GM19239 (cell line): ENCODE data around the gene POLR3A.

Source experiments
- DNase-seq: peaks from one replicate; pipeline ENCODE4 v3.0.0; 2011; ENCODE audit warnings: low spot score; ENCODE audit not compliant: insufficient read length
- FAIRE-seq: peaks from 2 replicates; lab custom pipeline; 2011; peaks lifted over from hg19 to GRCh38; lab: Jason Lieb, UNC

The POLR3A gene

DNA sequence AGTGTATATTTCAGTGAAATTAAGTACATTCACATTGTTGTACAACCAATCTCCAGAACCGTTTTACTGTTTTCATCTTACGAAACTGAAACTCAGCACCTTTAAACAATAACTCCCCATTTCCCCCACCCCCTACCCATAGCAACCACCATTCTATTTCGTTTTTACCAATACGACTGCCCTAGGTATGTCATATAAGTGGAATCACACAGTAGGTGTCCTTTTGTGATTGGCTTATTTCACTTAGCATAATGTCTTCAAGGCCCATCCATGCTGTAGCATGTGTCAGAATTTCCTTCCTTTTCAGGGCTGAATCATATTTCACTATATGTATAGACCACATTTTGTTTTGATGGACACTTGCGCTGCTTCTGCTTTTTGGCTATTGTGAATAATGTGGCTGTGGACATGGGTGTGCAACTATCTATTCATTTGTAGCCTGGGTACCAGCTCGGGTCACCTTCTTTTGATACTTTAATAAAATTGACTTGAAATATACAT lies 68.4 kb downstream of the POLR3A start:
- DNase-seq (no peak), FAIRE-seq (no peak)

DNA sequence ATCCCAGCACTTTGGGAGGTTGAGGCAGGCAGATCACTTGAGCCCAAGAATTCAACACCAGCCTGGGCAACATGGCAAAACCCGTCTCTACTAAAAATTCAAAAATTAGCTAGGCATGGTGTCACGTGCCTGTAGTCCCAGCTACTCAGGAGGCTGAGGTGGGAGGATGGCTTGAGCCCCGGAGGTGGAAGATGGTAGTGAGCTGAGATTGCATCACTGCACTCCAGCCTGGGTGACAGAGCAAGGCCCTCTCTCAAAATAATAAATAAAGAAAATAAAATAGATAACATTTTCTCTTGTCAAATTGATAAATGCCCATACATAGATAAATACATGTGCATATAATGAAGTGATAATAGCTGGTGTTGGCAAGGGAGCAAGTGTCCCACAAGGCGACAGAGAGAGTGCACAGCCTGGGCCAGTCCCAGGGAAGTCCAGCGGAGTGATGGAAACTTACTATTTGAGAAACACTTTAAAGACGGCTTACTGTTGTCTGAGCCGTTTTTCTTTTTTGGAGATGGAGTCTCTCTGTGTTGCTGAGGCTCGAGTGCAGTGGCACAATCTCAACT lies 69.3 kb downstream of the POLR3A start:
- DNase-seq (no peak), FAIRE-seq (no peak)

DNA sequence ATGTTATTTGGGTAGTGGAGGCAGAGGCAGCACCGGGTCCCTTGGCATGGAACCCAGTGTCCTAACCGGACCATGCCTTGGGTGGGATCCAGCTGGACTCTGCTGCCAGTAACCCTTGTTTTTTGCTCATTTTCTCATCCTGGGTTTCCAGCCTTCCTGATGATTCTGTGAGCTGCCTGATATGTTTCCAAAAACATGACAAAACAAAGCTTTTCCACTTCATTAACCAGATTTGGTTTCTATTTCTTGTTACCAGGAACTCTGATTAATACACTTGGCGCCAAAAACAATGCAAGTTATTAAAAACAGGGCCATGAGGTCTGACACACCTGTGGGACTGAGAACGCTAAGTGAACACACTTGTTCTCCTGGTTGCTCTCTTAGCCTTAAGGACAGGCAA lies 69.9 kb downstream of the POLR3A start:
- FAIRE-seq: no peak

DNA sequence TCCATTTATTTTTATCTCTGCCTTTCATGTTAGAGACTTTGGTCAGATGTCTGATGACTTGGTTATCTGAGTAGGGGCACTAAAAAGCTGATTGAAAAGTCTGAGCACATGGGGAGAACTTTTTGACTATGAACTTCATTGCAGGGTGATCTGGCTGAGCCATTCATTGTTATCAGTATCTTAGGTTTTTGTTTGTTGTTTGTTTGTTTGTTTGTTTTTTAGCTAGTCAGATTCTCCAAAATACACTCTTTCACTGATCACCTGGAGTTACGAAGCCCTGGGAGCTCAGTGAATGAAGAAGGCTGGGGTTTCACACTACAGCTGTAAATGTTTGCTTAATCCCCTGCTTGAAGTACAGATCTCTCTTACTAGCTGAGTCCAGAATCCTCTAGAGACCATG lies 74.2 kb downstream of the POLR3A start:
- no peak for DNase-seq

More for the DNA sequence above, 69.9 kb downstream of the POLR3A start:
- DNase-seq: no peak

DNA sequence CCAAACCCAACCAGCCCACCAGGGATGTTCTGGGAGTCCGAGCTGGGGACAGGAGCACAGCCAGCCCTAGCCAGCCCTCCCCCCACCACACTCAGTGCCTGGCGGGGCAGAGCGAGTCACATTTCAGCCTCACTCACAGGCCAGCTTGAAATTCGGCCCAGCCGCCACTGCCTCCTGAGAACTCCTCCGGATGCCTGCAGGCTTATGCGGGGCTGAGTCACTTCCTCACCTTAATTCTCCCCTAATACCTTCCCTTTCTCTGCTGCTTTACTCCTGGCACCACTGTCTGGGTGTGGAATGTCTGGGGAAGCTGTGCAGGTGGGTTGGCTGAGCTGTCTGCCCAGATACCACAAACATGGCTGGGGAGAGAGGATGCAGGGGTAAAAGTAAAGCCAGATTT lies 80.1 kb downstream of the POLR3A start:
- FAIRE-seq: no peak
- DNase-seq: no peak

More for the DNA sequence above, 74.2 kb downstream of the POLR3A start:
- no peak for FAIRE-seq

DNA sequence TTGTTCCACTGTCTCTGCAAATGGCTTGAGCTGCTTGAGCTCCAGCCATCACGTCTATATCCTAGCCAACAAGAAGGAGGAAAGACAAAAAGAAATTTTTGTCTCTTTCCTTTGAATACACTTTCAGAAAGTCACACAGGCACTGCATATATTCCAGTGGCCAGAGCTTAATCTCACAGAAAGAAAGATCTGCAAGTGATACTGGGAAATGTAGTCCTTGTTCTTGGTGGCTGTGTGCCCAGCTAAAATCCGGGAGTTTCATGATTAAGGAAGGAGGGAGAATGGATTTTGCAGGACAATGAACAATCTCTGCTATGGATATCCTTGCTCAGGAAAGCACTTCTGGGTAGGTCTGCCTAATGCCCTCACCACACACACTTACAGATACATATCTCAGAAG lies 83.2 kb downstream of the POLR3A start:
- FAIRE-seq (no peak), DNase-seq (no peak)

DNA sequence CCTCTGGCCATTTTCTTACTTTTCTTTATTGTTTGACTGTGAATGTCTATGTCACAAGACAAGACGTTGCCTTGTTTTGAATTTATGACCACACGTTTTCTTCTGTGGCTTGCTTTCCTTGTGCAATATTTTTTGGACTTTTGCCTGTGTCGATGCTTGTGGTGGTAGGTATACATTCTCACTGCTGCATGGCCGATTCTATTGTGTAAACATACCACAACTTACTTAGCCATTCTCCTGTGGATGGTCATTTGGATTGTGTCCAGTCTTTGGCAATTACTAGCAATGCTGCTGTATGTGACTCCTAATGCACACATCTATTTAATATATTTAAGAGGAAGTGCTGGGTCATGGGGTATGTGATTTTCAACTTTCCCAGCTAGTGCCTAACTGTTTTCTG lies 84.8 kb downstream of the POLR3A start:
- FAIRE-seq (no peak), DNase-seq (no peak)

DNA sequence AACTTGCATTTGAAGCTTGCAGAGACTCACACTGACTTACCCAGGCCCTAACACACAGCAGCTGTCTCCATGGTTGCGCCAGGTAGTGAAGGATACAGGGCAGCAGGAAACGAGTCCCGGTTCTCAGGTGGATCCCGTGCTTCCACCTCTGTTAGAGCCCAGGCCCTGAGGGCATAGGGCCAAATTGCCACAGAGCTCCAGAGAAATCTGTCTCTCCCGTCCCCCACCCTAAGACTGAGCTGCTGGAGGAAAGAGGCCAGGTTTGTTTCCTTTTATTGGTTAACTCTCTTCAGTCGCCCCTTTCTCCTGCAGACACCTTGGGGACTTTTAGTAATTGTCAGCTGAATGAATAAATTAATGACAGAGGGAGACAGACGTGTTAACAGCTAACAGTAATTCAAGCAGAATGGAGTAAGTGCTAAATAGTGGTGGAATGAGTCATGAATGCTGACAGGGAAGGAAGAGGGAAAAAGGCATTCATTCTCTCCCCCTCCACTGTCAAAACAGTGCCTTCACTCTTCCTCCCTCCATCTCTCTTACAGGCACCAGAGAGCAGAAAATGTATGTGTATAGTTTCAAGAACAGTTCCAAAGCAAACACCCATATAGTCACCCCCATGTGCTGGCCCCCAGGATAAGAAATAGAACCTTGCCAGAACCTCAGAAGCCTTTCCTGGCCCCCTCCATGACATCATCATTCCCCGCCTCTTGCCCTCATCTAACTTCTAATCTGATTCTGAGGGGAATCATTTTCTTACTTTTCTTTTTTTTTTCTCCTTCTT lies 86.0 kb downstream of the POLR3A start:
- FAIRE-seq (no peak), DNase-seq (no peak)

DNA sequence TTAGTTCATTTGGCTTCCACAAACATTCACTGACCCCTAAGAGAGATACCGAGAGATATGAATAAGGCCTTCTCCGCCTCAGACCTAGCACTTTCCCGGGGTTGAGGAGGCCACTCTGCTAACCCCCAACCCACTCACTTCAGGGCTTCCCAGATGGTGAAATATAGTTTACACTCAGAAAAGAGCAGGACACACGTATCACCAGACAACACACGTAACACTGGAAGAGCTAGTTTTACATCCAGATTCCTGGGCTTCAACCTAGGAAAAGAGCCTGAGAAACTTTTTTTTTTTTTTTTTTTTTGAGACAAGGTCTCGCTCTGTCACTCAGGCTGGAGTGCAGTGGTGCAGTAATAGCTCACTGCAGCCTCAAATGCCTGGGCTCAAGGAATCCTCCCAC lies 87.5 kb downstream of the POLR3A start:
- FAIRE-seq: no peak

DNA sequence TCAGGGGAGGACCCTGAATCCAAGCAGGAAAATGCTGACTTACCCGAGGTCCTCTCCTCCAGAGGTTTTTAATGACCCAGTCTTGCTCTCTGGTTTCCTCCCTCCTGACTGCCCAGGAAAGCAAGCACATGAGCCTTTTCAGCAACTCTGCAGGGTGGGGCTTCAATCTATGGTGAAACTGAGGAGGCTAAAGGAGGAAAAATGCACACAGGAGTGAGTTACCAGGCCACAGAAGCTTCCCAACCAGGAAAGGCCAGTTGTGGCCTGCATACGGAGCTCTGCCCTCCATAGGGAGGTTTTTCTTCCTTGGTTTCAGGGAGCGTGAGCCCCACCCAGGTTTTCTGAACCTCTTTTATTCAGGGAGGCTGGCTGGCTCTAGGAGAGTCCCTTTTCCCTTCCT lies 88.7 kb downstream of the POLR3A start:
- no peak for DNase-seq
- FAIRE-seq: no peak

More for the DNA sequence above, 87.5 kb downstream of the POLR3A start:
- DNase-seq: no peak

DNA sequence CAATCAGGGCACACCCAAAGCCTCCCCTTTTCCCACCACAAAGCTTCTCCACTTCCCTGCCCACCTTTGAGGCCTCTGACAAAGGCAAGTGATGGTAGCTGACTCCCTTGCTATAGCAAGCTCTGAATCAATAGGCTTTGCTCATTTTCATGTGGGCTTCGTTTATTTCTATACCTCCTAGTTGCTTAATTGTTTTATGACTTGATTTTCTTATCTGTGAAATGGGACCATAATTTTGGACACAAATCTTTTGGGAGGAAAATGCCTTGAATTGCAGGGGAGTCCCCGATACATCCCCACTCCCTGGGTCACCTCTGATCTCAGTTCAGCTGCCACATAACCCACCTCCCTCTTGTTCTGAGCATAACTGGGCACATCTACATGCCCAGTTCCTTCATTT lies 89.1 kb downstream of the POLR3A start:
- DNase-seq: no peak
- FAIRE-seq: no peak

DNA sequence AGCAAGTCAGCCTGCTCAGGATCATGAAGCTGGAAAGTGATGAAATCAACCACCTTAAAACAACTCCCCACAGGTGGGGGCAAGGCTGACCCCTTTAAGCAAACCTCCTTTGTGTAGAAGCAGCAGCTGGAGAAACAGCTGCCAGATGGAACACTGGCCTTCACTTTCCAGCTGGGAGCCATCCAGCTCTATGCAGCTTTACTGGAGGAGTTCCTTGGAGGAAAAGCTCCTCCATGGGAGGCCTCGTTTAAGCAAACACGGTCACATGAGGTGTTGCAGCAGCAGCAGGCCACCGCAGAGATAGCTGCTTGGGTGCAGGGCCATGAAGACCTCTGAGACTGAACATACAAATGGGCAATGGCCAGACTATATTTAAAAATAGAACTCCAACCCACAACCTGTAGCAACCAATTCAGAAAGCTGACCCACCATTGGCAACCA lies 89.7 kb downstream of the POLR3A start:
- DNase-seq: no peak
- no peak for FAIRE-seq

DNA sequence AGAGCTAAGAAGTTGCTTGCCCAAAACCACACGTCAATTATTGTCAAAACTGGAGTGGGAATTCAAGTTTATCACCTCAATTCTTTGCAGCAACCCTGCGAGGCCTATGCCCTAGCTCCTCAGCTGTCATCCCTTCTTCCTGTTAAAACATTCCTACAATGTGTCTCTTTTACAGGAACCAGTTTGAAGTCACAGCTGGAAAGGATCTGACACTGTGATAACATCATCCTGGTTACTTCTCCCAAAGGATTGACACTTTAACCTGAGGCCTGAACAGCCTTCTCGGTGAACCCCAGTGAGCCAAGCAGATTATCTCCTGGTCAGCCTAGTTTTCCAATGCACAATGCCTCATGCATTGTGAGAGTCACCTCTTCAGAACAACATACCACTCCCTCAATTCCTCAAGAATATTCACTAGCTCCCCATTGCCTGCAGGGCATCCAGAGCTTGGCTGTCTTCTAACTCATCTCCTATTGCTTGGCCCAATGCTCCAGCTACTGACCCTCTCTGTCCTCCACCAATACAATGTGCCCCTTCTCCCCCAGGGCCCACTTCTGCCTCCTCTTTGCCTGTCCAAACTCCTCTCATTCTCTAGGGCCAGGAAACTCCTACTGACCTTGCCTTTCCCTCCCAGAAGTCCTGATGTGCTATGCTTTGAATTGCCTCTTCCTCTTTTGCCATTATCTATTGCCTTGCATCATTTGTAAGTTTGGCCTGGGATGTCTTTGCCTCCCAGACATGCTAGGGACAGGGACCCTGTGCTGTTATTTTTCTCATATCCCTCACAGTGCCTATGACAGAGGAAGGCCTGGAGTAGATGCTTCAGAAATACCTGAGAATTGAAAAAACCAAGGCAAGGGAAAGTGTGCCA lies 92.4 kb downstream of the POLR3A start:
- DNase-seq: no peak
- FAIRE-seq: no peak

DNA sequence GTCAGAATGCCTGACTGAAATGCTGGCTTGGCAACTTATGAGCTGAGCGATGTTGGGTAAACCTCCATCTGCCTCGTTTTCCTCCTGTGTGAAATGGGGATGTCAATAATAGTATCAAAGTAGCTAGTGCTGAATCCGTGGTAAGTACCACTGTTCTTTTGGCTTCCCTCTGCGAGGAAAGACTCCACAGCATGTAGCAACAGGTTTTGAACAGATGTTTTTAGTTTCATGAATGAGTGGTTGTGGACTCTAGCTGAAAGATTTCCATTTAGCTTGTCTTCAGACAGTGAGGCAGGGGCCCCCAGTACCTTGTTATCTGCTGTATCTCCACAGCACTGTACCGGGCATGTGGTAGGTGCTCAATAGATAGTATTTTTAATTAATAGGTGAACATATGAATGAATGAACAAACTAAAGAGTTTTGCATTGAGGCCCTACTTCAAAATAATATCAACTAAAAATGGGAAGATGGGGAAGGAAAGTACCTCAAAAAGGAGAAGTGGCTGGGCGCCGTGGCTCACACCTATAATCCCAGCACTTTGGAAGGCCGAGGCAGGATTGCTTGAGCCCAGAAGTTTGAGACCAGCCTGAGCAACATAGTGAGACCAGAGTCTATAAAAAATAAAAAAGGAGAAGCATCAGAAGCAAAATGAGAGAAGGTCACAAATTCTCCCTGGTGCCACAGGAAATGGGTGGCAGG lies 97.1 kb downstream of the POLR3A start:
- DNase-seq (no peak), FAIRE-seq (no peak)

DNA sequence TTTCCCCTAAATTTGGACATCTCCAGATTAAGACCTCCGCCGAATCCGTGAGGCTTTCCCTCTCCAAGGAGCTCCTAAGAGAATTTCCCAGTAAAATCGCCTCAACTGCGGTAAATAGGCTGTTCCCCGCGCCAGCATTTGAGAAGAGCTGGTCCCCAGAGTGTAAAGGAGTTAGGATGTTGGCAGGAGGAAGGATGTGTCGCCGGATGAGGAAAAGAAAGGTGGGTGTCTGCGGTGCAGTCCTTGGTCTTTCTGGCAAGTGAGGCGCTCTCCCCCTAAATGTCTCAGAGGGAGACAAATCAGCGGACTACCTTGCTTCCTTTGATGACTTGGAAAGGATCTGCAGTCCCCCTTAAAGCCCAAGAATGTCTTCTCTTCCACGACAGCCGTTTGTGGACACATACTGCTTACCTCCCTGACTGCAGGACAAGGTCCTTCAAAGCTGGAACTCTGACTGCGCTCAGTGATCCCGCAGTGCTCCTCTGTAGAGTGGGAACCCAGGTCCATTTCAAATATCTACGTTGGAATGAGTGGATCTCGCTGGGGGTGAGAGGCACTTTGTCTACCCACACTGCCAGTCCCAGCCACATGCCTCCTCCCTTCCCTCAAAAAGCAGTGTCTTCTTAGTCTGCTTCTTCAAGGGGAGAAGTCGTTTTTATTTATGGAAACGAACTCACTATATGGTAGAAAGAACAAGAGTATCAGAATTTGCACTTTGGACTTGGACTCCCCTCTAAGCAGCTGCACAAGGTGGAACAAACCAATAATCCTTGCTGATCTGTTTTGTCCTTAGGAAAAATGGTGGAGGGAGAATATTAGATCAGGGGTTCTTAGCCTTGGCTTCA lies 101.7 kb downstream of the POLR3A start:
- FAIRE-seq (no peak), DNase-seq (no peak)

DNA sequence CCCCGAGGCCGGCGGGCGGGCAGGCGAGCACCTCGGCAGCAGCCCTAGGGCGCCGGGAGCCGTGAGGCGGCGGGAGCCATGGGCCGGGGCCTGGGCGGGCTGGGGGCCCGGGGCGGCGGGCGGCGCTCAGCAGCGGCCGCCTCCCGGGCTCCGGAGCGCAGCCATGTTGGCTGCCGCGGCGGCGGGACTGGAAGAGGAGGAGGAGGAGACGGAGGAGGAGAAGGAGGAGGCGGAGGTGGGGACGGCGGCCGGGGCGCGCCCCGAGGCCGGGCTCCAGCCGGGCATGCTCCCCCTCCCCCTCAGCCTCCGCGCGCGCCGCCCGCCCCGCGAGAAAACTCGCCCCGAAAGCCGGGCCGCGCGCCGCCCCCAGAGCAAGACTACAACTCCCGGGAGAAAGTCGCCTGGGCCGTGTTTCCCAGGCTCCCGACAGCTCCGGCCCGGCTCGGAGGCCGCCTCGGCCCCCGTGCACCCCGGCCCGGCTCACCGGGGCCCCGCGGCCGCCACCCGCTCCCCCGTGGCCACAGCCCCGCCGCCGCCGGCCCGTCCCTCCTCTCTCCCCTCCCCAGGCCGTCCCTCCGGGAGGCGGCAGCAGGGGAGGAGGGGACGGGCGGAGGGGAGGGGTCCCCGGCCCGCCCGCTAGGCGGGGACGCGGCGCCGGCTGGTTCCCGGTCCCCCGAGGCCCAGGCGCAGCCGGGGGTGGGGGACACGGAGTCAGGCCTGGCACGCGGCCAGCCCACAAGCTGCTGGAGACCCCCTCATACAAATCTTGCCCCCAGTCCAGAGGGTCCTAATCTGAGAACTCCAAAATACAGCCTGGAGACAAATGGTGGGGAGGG lies 102.5 kb downstream of the POLR3A start, which contains the start of gene DLG5:
TSS of gene DLG5 (minus strand) at position 190 of the 836 bp plus-strand sequence. CDS start 235 bp downstream, outside the sequence.
- peak; percentile 55 for DNase-seq
- no peak for FAIRE-seq

DNA sequence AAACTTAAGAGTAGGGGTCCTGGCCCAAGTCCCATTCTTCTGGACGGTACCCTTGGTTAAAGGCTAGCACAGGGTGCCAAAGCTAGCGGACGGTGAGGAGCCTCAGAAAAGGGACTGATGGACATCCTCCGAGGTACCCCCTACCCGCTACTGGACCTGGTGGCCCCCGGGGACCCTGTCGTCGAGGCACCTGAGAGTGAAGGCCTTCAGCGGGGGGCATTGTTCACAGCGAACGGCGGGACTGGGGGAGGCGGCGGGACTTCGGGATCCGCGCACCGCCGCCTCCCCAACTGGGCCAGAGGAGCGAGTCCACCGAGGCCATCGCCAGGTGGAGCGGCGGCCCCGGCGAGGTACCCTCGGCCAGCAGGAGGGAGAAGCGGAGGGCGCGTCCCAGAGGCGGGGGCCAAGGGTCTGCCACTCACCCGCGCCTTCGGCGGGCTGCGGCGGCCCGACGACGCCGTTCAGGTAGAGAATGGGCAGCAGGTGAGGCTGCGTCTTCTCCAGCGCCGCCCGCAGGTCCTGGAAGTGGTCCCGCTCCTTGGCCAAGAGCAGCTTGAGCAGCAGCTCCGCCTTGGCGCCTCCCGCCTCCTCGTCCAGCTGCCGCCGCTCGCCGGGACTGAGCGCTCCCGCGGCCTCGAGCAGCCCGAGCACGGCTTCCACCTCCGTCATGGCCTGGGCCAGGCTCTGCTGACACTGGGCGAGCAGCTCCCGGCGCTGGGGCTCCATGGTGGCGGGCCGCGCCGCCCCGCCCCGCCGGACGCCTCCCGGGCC lies 103.3 kb downstream of the POLR3A start:
- FAIRE-seq: no peak

DNA sequence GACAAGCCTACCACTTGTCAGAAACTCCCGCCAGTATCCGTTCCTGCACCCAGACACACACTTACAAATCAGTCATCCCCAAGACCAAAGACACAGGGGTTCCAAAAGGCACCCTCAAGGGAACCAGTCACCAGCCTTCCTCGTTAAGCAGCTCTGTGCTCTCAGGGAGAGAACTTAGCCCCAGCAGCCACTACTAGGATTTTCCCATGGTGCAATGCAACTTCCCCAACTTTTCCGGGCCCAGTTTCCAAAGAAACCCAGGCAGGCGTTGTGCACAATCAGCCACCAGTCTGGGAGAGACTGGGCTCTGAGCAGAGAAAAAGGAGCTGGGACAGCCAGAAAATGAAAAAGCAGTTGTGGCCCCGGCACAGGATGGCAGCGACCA lies 103.9 kb downstream of the POLR3A start:
- no peak for FAIRE-seq
- no peak for DNase-seq

More for the DNA sequence above, 103.3 kb downstream of the POLR3A start:
- no peak for DNase-seq
